Measurements from ENCODE around the gene CBL.

Gene CBL

DNA sequence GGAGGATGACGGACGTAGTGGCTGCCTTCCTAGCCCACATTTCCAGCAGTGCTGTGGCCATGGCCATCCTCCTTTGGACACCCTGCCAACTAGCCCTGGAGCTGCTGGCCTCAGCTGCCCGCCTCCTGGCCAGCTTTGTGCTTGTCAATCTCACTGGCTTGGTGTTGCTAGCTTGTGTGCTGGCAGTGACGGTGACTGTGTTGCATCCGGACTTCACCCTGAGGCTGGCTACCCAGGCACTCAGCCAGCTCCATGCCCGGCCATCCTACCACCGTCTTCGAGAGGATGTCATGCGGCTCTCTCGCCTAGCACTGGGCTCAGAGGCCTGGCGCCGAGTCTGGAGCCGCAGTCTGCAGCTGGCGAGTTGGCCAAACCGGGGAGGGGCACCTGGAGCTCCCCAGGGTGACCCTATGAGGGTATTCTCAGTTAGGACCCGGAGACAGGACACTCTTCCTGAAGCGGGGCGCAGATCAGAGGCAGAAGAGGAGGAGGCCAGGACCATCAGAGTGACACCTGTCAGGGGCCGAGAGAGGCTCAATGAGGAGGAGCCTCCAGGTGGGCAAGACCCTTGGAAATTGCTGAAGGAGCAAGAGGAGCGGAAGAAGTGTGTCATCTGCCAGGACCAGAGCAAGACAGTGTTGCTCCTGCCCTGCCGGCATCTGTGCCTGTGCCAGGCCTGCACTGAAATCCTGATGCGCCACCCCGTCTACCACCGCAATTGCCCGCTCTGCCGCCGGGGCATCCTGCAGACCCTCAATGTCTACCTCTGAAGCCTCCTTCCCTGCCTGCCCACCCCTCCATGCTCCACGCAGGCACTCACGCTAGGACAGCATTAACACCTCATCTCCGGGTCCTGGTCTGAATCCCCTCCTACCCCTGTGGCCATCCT, 129.8 kb downstream of the CBL start:
- TF ChIP-seq, protein P1, sequence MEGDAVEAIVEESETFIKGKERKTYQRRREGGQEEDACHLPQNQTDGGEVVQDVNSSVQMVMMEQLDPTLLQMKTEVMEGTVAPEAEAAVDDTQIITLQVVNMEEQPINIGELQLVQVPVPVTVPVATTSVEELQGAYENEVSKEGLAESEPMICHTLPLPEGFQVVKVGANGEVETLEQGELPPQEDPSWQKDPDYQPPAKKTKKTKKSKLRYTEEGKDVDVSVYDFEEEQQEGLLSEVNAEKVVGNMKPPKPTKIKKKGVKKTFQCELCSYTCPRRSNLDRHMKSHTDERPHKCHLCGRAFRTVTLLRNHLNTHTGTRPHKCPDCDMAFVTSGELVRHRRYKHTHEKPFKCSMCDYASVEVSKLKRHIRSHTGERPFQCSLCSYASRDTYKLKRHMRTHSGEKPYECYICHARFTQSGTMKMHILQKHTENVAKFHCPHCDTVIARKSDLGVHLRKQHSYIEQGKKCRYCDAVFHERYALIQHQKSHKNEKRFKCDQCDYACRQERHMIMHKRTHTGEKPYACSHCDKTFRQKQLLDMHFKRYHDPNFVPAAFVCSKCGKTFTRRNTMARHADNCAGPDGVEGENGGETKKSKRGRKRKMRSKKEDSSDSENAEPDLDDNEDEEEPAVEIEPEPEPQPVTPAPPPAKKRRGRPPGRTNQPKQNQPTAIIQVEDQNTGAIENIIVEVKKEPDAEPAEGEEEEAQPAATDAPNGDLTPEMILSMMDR (conservative IDR thresholded peaks at IDR 0.05; ENCODE audit: low read depth, low read length), result no peak
- DNase-seq (ENCODE audit: low read depth), result no peak
- H3K4me3 ChIP-seq (ENCODE audit: low read depth, low read length), result no peak overlapping the region

DNA sequence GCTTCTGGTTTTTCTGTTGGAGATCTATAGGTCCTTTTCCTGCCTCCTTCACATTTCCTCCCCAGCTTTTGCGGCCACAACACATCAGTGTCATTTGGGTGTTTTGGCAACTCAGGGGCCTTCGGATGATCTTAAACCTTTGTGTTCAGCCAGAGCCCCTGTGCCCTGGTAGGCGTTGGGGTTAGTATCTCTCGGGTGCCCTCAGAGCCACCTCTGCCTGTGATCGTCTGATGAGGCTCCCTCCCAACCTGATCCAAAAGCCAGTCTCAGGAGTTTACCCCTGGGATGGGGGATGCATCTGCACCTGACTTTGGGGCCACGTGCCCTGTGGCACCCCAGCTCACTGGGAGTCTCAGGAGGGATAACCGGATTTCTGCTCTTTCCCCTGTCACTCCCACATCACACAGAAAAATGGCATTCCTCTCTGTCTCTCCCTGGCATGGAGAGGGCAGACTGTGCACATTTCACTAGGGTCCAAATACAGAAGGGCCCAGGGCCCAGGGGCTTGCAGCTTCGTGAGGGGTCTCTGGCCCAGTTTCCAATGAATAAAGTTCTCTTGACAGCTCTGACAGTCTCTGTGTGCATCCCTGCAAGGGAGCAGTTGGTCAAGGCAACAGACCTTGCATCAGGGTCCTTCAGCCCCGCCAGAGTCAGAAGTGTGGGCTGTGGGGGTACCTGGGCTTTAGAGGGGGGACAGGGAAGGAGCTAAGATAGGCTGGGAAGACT, 130.8 kb downstream of the CBL start:
- no peak overlapping the region for H3K4me3 ChIP-seq (ENCODE audit: low read depth, low read length)
- DNase-seq (ENCODE audit: low read depth), result no peak
- TF ChIP-seq, protein P1 (conservative IDR thresholded peaks at IDR 0.05; ENCODE audit: low read depth, low read length), result no peak

DNA sequence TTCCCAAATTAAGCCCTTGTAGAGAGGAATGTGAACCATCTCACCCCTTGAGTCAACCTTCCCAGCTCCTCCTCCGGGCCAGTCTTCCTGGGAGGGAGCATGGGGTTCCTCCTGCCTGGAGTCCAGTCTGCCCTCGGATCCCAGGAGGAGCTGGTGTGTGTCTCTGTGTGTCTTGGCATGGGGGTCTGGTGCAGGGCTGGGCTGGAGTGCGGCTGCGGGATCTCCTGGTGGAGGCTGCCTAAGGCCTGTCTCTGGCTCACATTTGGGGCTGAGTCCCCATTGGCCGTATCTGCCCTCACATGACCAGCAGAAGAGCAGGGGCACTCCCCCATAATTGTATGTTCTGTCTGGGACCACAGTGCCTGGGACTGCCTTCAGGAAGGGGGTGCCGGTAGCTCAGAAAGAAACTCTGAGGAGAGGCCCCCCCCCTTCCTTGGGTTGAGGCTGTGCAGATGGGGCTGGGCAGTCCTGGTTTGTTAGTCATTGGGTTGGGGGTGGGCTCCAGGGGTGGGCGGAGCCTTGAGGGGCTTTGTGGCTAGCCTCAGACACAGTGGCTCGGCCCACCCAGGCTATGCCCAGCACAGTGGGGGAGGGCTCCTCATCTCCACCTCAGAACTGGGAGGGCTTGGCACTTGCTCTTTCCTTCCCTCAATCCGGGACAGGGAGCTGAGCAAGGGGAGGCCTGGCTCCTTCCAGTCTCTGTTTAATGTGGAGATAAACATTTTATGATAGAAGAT, 131.6 kb downstream of the CBL start:
- TF ChIP-seq, protein P1 (conservative IDR thresholded peaks at IDR 0.05; ENCODE audit: low read depth, low read length), result no peak
- no peak overlapping the region for H3K4me3 ChIP-seq (ENCODE audit: low read depth, low read length)
- DNase-seq (ENCODE audit: low read depth), result no peak

DNA sequence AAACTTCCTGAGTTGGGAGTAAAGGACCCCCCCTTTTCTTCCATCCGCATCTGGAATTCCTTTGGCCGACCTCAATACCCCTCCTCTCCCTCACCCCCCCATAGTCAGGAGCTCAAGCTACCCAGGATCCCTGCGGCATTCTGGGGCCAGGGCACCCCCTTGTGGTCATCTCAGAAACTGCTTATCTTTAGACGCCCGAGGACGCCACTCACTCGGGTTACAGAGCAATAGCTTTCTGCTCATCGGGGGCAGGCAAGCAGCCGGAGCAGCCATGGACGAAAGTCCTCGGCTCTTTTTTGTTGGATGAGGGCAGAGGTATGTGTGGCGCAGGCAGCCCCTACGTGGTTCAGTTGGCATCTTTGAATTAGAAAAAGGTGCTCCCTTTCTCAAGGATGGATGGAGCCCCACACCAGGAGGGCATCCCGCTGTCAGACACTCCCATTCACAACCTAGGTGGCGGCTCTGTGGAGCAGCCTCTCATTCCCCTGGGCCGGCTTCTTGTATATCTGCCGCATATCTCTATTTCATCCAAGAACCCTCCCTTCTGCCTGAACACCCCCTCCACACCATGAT, 132.3 kb downstream of the CBL start:
- H3K4me3 ChIP-seq (ENCODE audit: low read depth, low read length), result no peak overlapping the region
- TF ChIP-seq, protein P1 (conservative IDR thresholded peaks at IDR 0.05; ENCODE audit: low read depth, low read length), result peak; percentile 87
- DNase-seq (ENCODE audit: low read depth), result peak; percentile 76

DNA sequence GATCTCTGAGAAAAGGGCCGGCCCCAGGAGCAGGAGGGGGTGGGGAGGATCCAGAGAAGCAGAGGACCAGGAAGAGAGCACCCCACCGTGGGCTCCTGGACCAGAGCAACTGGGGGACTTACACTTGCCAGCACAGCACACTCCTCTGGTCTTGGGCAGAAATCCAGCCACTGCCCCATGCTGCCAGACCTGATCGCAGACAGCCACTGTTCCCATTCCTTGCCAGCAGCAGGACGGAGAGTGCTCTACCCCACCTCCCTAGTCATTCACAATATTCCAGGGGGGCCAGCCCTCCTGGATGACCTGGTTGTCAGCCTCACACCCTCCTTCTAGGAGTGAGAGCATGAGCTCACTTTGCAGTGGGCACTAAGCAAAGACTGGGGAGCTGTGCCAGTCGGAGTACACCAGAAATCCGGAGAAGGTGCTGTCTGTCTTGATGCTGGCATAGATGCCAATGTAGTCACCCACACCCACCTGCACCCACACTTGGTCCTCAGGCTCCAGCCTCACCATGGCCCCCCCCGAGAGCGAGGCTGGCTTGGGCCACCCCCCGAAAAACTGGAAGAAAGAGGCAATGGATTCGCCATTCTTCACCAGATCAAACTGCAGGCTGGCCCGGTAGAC, 132.9 kb downstream of the CBL start:
- H3K4me3 ChIP-seq (ENCODE audit: low read depth, low read length), result peak overlapping the region; percentile 44
- TF ChIP-seq, protein P1 (conservative IDR thresholded peaks at IDR 0.05; ENCODE audit: low read depth, low read length), result no peak

DNA sequence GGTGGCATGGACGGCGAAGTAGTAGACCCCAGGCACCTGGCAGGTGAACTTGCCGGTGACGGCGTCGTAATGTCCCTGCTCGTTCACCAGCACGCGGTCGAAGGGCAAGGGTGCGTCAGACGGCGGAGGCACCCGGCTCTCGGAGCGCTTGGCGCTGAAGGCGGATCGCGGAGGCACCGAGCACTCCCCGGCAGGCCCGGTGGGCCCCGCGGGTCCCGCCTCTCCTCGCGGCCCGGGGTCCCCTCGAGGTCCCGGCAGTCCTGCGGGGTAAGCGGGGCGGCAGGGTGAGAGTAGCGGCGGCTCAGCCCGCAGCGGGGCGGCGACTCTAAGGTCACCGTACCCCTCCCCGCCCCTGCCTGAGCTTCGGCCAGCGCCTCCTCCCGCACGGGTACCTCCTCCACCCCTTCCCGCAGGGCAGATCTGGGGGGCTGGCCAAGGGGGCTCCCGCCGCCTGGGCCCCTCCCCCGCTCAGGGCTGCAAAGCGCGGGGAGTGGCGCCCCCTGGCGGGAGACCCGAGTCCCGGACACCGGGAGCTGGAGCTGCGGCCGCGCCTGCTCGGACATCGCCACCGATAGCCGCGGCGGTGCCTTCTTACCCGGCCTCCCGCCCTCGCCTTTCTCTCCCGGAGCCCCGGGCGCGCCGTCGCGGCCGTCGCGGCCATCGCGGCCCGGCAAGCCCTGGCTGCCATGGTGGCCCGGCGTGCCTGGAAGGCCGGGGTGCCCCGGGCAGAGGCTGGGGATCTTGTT, 133.6 kb downstream of the CBL start:
- TF ChIP-seq, protein P1 (conservative IDR thresholded peaks at IDR 0.05; ENCODE audit: low read depth, low read length), result peak; percentile 61
- peak overlapping the region; percentile 44 for H3K4me3 ChIP-seq (ENCODE audit: low read depth, low read length)
- DNase-seq (ENCODE audit: low read depth), result peak; percentile 48

More for the DNA sequence above, 132.9 kb downstream of the CBL start:
- no peak for DNase-seq (ENCODE audit: low read depth)
